GM21367 (cell line): Measurements from ENCODE around the gene ZC2HC1B.

ENCODE experiments used
- ATAC-seq: cut with Tn5 transposase; IDR thresholded peaks from one replicate; pipeline ENCODE4 v1.9.1; 2021; ENCODE audit not compliant: unreplicated experiment

Gene ZC2HC1B

GRCh38 chr6:143961066-143961465, 96.8 kb downstream of the ZC2HC1B start:
- no peak for ATAC-seq

GRCh38 chr6:143961886-143962878, 97.9 kb downstream of the ZC2HC1B start:
- no peak for ATAC-seq

GRCh38 chr6:143963158-143963919, 99.1 kb downstream of the ZC2HC1B start:
- ATAC-seq: no peak

GRCh38 chr6:143964674-143965081, 100.4 kb downstream of the ZC2HC1B start:
- no peak for ATAC-seq

GRCh38 chr6:143965503-143966171, 101.4 kb downstream of the ZC2HC1B start:
- ATAC-seq: no peak

GRCh38 chr6:143966312-143966711, 102.0 kb downstream of the ZC2HC1B start:
- no peak for ATAC-seq

- ATAC-seq: no peak
Measured at GRCh38 chr6:143967706-143968376, 103.6 kb downstream of the ZC2HC1B start.

- no peak for ATAC-seq
Measured at GRCh38 chr6:143969077-143969476, 104.8 kb downstream of the ZC2HC1B start.

- no peak for ATAC-seq
Measured at GRCh38 chr6:143970456-143971218, 106.4 kb downstream of the ZC2HC1B start.

GRCh38 chr6:143971482-143972205, 107.4 kb downstream of the ZC2HC1B start:
- no peak for ATAC-seq

GRCh38 chr6:143973097-143973966, 109.1 kb downstream of the ZC2HC1B start:
- no peak for ATAC-seq

GRCh38 chr6:143974089-143974488, 109.8 kb downstream of the ZC2HC1B start:
- no peak for ATAC-seq

GRCh38 chr6:143976806-143977349, 112.6 kb downstream of the ZC2HC1B start:
- ATAC-seq: no peak

- no peak for ATAC-seq
Measured at GRCh38 chr6:143980921-143981320, 116.6 kb downstream of the ZC2HC1B start.

- no peak for ATAC-seq
Measured at GRCh38 chr6:143982968-143983367, 118.7 kb downstream of the ZC2HC1B start.

GRCh38 chr6:143984666-143985065, 120.4 kb downstream of the ZC2HC1B start:
- ATAC-seq: no peak

GRCh38 chr6:143986463-143987065, 122.3 kb downstream of the ZC2HC1B start:
- ATAC-seq: no peak
